Osteoblast (primary cell): ENCODE data around the gene LENG9. TPM values are rescaled to one million over a fixed set of nuclear protein-coding genes. Genes with fewer than 3 reads are reported as not detected.

Source experiments
- DNase-seq: peaks from one replicate; pipeline ENCODE4 v3.0.0; 2011; ENCODE audit warnings: low spot score, mixed read lengths; ENCODE audit not compliant: insufficient read length; ENCODE audit errors: missing footprints
- H2AFZ ChIP-seq: 2 replicates; pipeline ENCODE4 v1.6.0; 2011; ENCODE audit warnings: mild to moderate bottlenecking, low read length
- H3K27ac ChIP-seq: 2 replicates; pipeline ENCODE4 v1.5.1; 2011; ENCODE audit warnings: mild to moderate bottlenecking, low read depth, low read length, moderate library complexity
- H3K27me3 ChIP-seq: 2 replicates; pipeline ENCODE4 v1.6.0; 2012; ENCODE audit warnings: mild to moderate bottlenecking, control low read depth, inconsistent platforms, low read length, moderate library complexity; ENCODE audit not compliant: insufficient read depth
- H3K36me3 ChIP-seq: 2 replicates; pipeline ENCODE4 v1.5.1; 2011; ENCODE audit warnings: mild to moderate bottlenecking, low read length, control low read depth, moderate library complexity; ENCODE audit not compliant: insufficient read depth
- H3K4me1 ChIP-seq: 2 replicates; pipeline ENCODE4 v1.5.1; 2011; ENCODE audit warnings: mild to moderate bottlenecking, low read length, control low read depth, moderate library complexity; ENCODE audit not compliant: insufficient read depth
- H3K4me2 ChIP-seq: 2 replicates; pipeline ENCODE4 v1.6.0; 2011; ENCODE audit warnings: mild to moderate bottlenecking, low read length; ENCODE audit not compliant: insufficient read depth
- H3K4me3 ChIP-seq: fragments of 200-600 bp; sonication (generic); 3 replicates; pipeline ENCODE4 v1.5.1; 2012; ENCODE audit warnings: mild to moderate bottlenecking, low read length, inconsistent platforms; ENCODE audit not compliant: insufficient read depth
- H3K79me2 ChIP-seq: 2 replicates; pipeline ENCODE4 v1.6.0; 2012; ENCODE audit warnings: mild to moderate bottlenecking, low read length, control low read depth, inconsistent platforms; ENCODE audit not compliant: insufficient read depth
- H3K9me3 ChIP-seq: 2 replicates; pipeline ENCODE4 v1.5.1; 2011; ENCODE audit warnings: low read depth, low read length, control low read depth
- H4K20me1 ChIP-seq: 2 replicates; pipeline ENCODE4 v1.6.0; 2012; ENCODE audit warnings: mild to moderate bottlenecking, low read length, control low read depth; ENCODE audit not compliant: insufficient read depth
- total RNA-seq: library from RNA; depleted of rRNA; stranded (reverse); fragments of >200 nt; gene quantifications from 2 replicates; pipeline ENCODE4 v1.2.3, GENCODE V29; 2012
- TF ChIP-seq, protein P1 (sequence below): IDR thresholded peaks from 2 replicates; pipeline ENCODE4 v1.5.1; 2011; ENCODE audit warnings: mild to moderate bottlenecking, low read depth, low read length, moderate library complexity; ENCODE audit errors: extremely low read depth

The LENG9 gene
- total RNA-seq, 1 donor: 21.4 TPM

DNA sequence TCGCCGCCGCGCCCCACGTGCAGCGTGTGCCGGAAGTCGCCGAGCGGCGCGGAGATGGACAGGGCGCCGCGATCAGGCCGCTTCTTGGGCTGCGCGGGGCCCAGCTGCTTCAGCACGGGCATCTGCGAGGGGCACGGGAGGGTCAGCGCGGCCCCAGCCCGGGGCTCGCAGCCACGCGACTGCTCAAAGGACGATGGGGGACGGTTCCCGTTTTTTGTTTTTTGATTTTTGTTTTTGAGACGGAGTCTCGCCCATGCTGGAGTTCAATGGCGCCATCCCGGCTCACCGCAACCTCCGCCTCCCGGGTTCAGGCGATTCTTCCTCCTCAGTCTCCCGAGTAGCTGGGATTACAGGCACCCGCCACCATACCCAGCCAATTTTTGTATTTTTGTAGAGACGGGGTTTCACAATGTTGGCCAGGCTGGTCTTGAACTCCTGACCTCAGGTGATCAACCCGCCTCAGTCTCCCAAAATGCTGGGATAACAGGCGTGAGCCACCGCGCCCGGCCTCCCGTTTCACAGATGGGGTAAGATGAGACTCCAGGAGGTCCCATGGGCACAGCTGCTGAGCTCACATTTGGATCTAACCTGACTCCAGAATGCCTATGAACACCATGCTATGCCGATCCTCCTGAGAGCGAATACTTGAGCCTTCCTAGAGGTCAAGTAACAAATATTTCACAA, 2.0 kb upstream of the LENG9 start:
- DNase-seq: peak; percentile 25
- Histone ChIP-seq H3K79me2 (peaks cover 16% of the 10 kb centered on the region), H3K27me3 (no peaks in the 10 kb centered on the region), H3K27ac (no peak overlapping the region), H3K9me3 (no peaks in the 10 kb centered on the region), H2AFZ (no peak overlapping the region), H3K4me3 (no peak overlapping the region), H4K20me1 (peaks cover 8% of the 10 kb centered on the region), H3K4me2 (no peak overlapping the region), H3K4me1 (peaks cover 23% of the 10 kb centered on the region), H3K36me3 (peaks cover 19% of the 10 kb centered on the region)
- TF ChIP-seq, protein P1, sequence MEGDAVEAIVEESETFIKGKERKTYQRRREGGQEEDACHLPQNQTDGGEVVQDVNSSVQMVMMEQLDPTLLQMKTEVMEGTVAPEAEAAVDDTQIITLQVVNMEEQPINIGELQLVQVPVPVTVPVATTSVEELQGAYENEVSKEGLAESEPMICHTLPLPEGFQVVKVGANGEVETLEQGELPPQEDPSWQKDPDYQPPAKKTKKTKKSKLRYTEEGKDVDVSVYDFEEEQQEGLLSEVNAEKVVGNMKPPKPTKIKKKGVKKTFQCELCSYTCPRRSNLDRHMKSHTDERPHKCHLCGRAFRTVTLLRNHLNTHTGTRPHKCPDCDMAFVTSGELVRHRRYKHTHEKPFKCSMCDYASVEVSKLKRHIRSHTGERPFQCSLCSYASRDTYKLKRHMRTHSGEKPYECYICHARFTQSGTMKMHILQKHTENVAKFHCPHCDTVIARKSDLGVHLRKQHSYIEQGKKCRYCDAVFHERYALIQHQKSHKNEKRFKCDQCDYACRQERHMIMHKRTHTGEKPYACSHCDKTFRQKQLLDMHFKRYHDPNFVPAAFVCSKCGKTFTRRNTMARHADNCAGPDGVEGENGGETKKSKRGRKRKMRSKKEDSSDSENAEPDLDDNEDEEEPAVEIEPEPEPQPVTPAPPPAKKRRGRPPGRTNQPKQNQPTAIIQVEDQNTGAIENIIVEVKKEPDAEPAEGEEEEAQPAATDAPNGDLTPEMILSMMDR: no peak

DNA sequence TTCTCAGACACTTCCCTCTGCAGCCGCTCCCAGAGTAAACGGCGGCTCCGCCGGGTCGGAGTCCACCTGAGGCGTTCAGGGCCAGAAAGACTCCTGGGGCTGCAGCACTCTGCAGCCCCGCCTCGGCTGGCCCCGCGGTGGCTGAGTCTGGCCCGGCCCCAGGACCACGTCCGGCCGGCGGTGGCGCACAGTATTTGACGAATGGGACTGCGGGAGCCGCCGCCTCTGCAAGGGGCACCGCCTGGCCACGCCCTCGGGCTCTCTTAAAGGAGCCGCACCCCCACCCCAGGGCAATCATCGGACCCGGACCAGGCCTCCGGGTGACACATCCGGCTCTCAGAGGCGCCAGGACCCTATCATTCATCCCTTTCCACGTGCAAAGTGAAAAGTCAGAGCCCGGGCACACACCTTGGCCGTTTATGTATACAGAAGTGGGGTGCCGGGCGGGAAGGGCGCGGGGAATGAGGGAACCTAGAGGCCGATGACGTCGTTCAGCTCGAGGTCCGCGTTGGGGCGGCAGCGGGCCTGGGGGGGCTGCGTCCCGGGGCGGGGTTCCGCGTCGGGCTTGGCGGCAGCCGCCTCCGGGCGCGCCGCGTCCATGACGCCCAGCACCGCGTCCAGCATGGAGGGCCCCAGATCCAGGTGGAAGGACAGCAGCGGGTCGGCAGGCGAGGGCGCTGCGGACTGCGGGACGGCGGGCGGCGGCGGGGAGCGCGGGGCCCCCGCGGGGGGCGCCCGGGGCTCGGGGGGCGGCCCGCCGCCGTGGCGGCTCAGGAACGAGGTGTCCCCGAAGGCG, 1.2 kb upstream of the LENG9 start:
- peaks cover 21% of the 10 kb centered on the region for H3K79me2 ChIP-seq
- H3K9me3 ChIP-seq: no peaks in the 10 kb centered on the region
- peaks cover 20% of the 10 kb centered on the region for H3K36me3 ChIP-seq
- DNase-seq: peak; percentile 98
- H3K27ac ChIP-seq: peak overlapping the region; percentile 9
- peaks cover 12% of the 10 kb centered on the region for H4K20me1 ChIP-seq
- H3K27me3 ChIP-seq: no peaks in the 10 kb centered on the region
- TF ChIP-seq, protein P1: no peak
- peaks cover 23% of the 10 kb centered on the region for H3K4me1 ChIP-seq
- peak overlapping the region; percentile 89 for H2AFZ ChIP-seq
- H3K4me3 ChIP-seq: peak overlapping the region; percentile 76
- H3K4me2 ChIP-seq: peak overlapping the region; percentile 87

DNA sequence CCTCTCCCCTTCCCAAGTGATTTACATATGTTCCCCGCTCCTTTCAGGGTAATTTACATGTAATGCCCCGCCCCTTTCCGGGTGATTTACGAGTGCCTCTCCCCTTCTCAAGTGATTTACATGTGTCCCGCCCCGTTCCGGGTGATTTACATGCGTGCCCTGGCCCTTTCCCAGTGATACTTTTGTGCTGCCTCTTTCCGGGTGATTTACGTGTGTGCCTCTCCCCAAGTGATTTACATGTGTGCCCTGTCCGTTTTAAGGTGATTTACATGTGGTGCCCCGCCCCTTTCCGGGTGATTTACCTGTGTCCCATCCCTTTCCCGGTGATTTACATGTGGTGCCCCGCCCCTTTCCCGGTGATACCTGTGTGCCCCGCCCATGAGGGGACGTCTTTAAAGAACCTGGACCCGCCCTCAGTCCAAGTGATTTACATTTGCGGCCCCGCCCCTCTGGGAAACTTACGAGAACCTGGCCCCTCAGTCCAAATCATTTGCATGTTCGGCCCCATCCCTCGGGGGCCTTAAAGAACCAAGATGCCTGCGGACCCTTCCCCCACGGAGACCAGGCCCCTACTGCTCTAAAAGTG, 559 bp upstream of the LENG9 start:
- H3K27ac ChIP-seq: peak overlapping the region; percentile 9
- peak overlapping the region; percentile 89 for H2AFZ ChIP-seq

More for the DNA sequence above, 559 bp upstream of the LENG9 start:
- Histone ChIP-seq H3K4me1 (peaks cover 23% of the 10 kb centered on the region), H3K9me3 (no peaks in the 10 kb centered on the region), H3K4me2 (peak overlapping the region; percentile 87), H3K4me3 (peak overlapping the region; percentile 76), H4K20me1 (peaks cover 18% of the 10 kb centered on the region), H3K79me2 (peaks cover 28% of the 10 kb centered on the region), H3K27me3 (no peaks in the 10 kb centered on the region), H3K36me3 (peaks cover 27% of the 10 kb centered on the region)
- DNase-seq: peak; percentile 94
- TF ChIP-seq, protein P1: no peak
